ENCODE results near the gene CACNG1.

- TF ChIP-seq CTCF (IDR thresholded peaks at IDR 0.05) (no peak), POLR2AphosphoS5 (IDR thresholded peaks at IDR 0.05) (no peak), POLR2A (IDR thresholded peaks at IDR 0.05) (no peak), EP300 (IDR thresholded peaks at IDR 0.05) (no peak)
These were observed 28.5 kb downstream of the CACNG1 start for GRCh38 chr17:67072885-67073284.
